ENCODE results near the gene RESP18.

The RESP18 gene

DNA sequence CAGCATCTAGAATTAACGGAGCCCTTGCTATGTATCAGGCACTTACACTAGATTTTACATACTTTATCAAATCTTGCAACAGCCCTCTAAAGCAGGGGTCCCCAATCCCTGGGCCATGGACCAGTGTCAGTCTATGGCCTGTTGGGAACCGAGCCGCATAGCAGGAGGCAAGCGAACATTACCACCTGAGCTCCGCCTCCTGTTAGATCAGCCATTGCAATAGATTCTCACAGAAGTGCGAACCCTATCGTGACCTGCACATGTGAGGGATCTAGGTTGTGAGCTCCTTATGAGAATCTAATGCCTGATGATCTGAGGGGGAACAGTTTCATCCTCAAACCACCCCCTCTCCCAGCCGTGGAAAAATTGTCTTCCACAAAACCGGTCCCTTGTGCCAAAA lies 39.9 kb downstream of the RESP18 start:
- H3K4me1 ChIP-seq (ENCODE audit: insufficient read depth, low read length), result peaks cover 16% of the 10 kb centered on the region
- no peak overlapping the region for H3K9ac ChIP-seq (ENCODE audit: low read depth, low read length)
- H3K27ac ChIP-seq (ENCODE audit: low read length), result no peak overlapping the region
- no peak for ATAC-seq (ENCODE audit: insufficient read depth, low read depth)
- TF ChIP-seq, protein P1, sequence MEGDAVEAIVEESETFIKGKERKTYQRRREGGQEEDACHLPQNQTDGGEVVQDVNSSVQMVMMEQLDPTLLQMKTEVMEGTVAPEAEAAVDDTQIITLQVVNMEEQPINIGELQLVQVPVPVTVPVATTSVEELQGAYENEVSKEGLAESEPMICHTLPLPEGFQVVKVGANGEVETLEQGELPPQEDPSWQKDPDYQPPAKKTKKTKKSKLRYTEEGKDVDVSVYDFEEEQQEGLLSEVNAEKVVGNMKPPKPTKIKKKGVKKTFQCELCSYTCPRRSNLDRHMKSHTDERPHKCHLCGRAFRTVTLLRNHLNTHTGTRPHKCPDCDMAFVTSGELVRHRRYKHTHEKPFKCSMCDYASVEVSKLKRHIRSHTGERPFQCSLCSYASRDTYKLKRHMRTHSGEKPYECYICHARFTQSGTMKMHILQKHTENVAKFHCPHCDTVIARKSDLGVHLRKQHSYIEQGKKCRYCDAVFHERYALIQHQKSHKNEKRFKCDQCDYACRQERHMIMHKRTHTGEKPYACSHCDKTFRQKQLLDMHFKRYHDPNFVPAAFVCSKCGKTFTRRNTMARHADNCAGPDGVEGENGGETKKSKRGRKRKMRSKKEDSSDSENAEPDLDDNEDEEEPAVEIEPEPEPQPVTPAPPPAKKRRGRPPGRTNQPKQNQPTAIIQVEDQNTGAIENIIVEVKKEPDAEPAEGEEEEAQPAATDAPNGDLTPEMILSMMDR (IDR thresholded peaks at IDR 0.05; ENCODE audit: borderline replicate concordance, extremely low read depth, low read length, poor library complexity, severe bottlenecking), result no peak
- TF ChIP-seq EZH2 (IDR thresholded peaks at IDR 0.05; ENCODE audit: borderline replicate concordance, low read depth, low read length, severe bottlenecking), result no peak
- no peaks in the 10 kb centered on the region for H3K36me3 ChIP-seq (ENCODE audit: insufficient read depth, low read length)
- no peaks in the 10 kb centered on the region for H3K79me2 ChIP-seq (ENCODE audit: insufficient read depth, low read length)
- no peak overlapping the region for H3K4me3 ChIP-seq (ENCODE audit: low read depth in 1 of 2, low read length in 2 of 2)
- no peaks in the 10 kb centered on the region for H3K9me3 ChIP-seq (ENCODE audit: insufficient read depth, low read length, severe bottlenecking)
- H4K20me1 ChIP-seq (ENCODE audit: insufficient read depth, low read length), result no peaks in the 10 kb centered on the region
- no peak overlapping the region for H2AFZ ChIP-seq (ENCODE audit: low read depth, low read length)
- H3K27me3 ChIP-seq (ENCODE audit: insufficient read depth, low read length, poor library complexity), result peaks cover 5% of the 10 kb centered on the region
- peak; percentile 0 for DNase-seq
- no peak overlapping the region for H3K4me2 ChIP-seq (ENCODE audit: insufficient read depth, low read length)

DNA sequence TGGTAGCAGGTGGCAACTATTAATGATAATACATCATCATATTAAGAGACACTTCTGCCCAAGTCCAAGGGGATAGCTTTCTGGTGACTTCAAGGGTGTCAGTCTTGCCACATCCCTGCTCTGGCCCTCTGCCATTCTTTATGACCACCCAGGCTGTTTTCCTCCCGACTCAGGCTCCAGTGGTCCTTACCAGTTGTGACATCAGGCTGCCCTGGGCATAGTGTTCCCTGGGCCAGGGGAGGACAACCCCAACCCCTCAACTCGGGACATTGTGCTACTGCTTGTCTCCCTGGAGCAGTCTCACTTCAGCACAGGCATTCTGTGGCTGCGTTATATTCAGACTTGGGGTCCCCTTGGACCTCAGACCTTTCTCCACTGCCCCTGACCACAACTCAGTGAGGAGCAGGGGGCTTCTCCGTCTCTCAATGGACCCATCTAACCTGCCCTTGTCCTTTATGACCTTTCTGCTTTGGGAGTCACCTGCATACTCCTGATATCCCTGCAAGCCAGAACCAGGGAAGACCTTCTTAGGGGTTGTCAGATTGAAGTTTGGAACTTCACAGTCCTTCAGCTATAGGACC lies 40.5 kb downstream of the RESP18 start:
- Histone ChIP-seq H3K4me1 (ENCODE audit: insufficient read depth, low read length) (peaks cover 16% of the 10 kb centered on the region), H4K20me1 (ENCODE audit: insufficient read depth, low read length) (no peaks in the 10 kb centered on the region), H3K9me3 (ENCODE audit: insufficient read depth, low read length, severe bottlenecking) (no peaks in the 10 kb centered on the region), H3K36me3 (ENCODE audit: insufficient read depth, low read length) (no peaks in the 10 kb centered on the region), H3K9ac (ENCODE audit: low read depth, low read length) (no peak overlapping the region), H3K27ac (ENCODE audit: low read length) (no peak overlapping the region), H3K79me2 (ENCODE audit: insufficient read depth, low read length) (no peaks in the 10 kb centered on the region), H3K27me3 (ENCODE audit: insufficient read depth, low read length, poor library complexity) (peaks cover 5% of the 10 kb centered on the region), H2AFZ (ENCODE audit: low read depth, low read length) (no peak overlapping the region), H3K4me3 (ENCODE audit: low read depth in 1 of 2, low read length in 2 of 2) (no peak overlapping the region), H3K4me2 (ENCODE audit: insufficient read depth, low read length) (no peak overlapping the region)
- DNase-seq (no peak), ATAC-seq (ENCODE audit: insufficient read depth, low read depth) (no peak)
- TF ChIP-seq, protein P1 (IDR thresholded peaks at IDR 0.05; ENCODE audit: borderline replicate concordance, extremely low read depth, low read length, poor library complexity, severe bottlenecking), result no peak
- TF ChIP-seq EZH2 (IDR thresholded peaks at IDR 0.05; ENCODE audit: borderline replicate concordance, low read depth, low read length, severe bottlenecking), result no peak

DNA sequence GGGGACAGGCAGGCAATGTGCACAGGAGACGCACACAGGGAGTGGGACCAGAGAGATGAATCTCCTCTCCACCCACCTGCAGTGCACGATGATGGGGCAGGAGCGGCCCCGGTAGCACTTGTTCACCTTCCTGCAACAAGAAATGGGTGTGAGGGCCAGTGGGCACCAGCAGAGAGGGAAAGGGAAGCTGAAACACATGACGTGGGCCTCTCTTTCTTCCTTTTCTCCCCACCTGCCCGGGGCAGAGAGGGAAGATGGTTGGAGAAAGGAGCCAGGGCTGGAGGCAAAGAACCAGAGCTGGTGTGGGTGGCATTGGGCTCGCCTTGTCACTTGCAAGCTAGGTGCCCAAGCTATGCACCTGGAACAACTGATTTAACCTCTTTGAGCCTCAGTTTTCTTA lies 41.1 kb downstream of the RESP18 start:
- Histone ChIP-seq H3K36me3 (ENCODE audit: insufficient read depth, low read length) (no peaks in the 10 kb centered on the region), H4K20me1 (ENCODE audit: insufficient read depth, low read length) (no peaks in the 10 kb centered on the region), H2AFZ (ENCODE audit: low read depth, low read length) (no peak overlapping the region), H3K27me3 (ENCODE audit: insufficient read depth, low read length, poor library complexity) (peaks cover 5% of the 10 kb centered on the region), H3K27ac (ENCODE audit: low read length) (no peak overlapping the region), H3K79me2 (ENCODE audit: insufficient read depth, low read length) (no peaks in the 10 kb centered on the region), H3K4me3 (ENCODE audit: low read depth in 1 of 2, low read length in 2 of 2) (no peak overlapping the region), H3K4me1 (ENCODE audit: insufficient read depth, low read length) (peaks cover 16% of the 10 kb centered on the region), H3K9ac (ENCODE audit: low read depth, low read length) (no peak overlapping the region), H3K9me3 (ENCODE audit: insufficient read depth, low read length, severe bottlenecking) (no peaks in the 10 kb centered on the region), H3K4me2 (ENCODE audit: insufficient read depth, low read length) (no peak overlapping the region)
- TF ChIP-seq, protein P1 (IDR thresholded peaks at IDR 0.05; ENCODE audit: borderline replicate concordance, extremely low read depth, low read length, poor library complexity, severe bottlenecking), result no peak
- TF ChIP-seq EZH2 (IDR thresholded peaks at IDR 0.05; ENCODE audit: borderline replicate concordance, low read depth, low read length, severe bottlenecking), result no peak
- ATAC-seq (ENCODE audit: insufficient read depth, low read depth) (no peak), DNase-seq (no peak)

Data from DND-41 (cell line).